Pancreas (tissue), 10 donors: Measurements from ENCODE around the gene SSR1. TPM values are rescaled to one million over a fixed set of nuclear protein-coding genes. Genes with fewer than 3 reads are reported as not detected.

ENCODE experiments used
- ATAC-seq, 4 donors: fragments of 200-7000 bp; cut with Tn5 transposase; one replicate each; pipeline versions ENCODE4 v1.8.0 to v1.9.1; 2020; ENCODE audit warnings: mild to moderate bottlenecking in 4 of 4, moderate library complexity in 4 of 4
- DNase-seq, 6 donors: peaks; one replicate each; pipeline ENCODE4 v3.0.0-alpha.2; 2020
- FAIRE-seq: peaks from 2 replicates; lab custom pipeline; 2012; peaks lifted over from hg19 to GRCh38; lab: Jason Lieb, UNC
- H3K27ac ChIP-seq, 4 donors: fragments of 200-600 bp; sonication (generic); 1 replicate in 3 of 4; 2 replicates in 1 of 4; pipeline versions ENCODE4 v1.5.0 to v1.8.0; 2020
- H3K27me3 ChIP-seq, 4 donors: fragments of 200-600 bp; one replicate each; pipeline ENCODE4 v1.8.0; 2021
- H3K36me3 ChIP-seq, 3 donors: fragments of 200-600 bp; sonication (generic) in 1 of 3; one replicate each; pipeline versions ENCODE4 v1.5.0 to v1.8.0; 2020 to 2021
- H3K4me1 ChIP-seq, 3 donors: fragments of 200-600 bp; one replicate each; pipeline ENCODE4 v1.8.0; 2021
- H3K4me3 ChIP-seq, 4 donors: fragments of 200-600 bp; sonication (generic) in 2 of 4; one replicate each; pipeline versions ENCODE4 v1.5.0 to v1.8.0; 2020 to 2021
- H3K9me3 ChIP-seq, 4 donors: fragments of 200-600 bp; one replicate each; pipeline ENCODE4 v1.8.0; 2021
- CTCF ChIP-seq, 4 donors: fragments of 200-600 bp; sonication (generic) in 3 of 4; IDR thresholded peaks; one replicate each; pipeline versions ENCODE4 v1.5.0 to v1.8.0; 2021; ENCODE audit warnings: antibody characterized with exemption in 4 of 4
- WGBS, 2 donors: extraction: QIAGEN DNeasy Blood & Tissue Kit; methylation state at CpG; one replicate each; pipeline ENCODE4 v1.1.7; 2013; 5-methylcytosine and 5-hydroxymethylcytosine counted together
- intact Hi-C, 3 donors: fragments of 100-400 bp; cut with DNase I; formaldehyde crosslinking; loops; one replicate each; pipeline versions ENCODE4 v1.11.1 to v1.14.2; 2022
- polyA plus RNA-seq, 2 donors: library from polyadenylated mRNA; stranded (reverse); fragments of 200-250 nt; gene quantifications; one replicate each; pipeline ENCODE4 v1.2.3, GENCODE V29; 2013
- total RNA-seq, 6 donors: library from RNA; stranded (reverse); fragmentation: NEBNext Ultra II Directional in 4 of 6; extraction: Animal tissue kit (Norgen Biotek cat#: 25700) in 4 of 6; gene quantifications; one replicate each; pipeline versions ENCODE4 v1.2.1 to v1.2.4, GENCODE V29; 2021 to 2023
- donor health status: healthy with polysubstance abuse.
- donor health status: DM: no; HTN: no; CAD: no; lungs with moderate emphysema.
- donor health status: DM: no; HTN: no; CAD: no.
- donor health status: control.
- donor health status: control.
- donor health status: Bipolar disorder and iron deficiency.
- donor health status: DM: yes; HTN: yes; CAD: no.
- donor health status: DM: no; HTN: no; CAD: no.
- donor health status: DM: no; HTN: no; CAD: no.
- donor health status: DM: yes; HTN: yes; CAD: no.

SSR1 gene
- total and polyA plus RNA-seq, 8 donors: 11.5 to 138 (median 79.6) TPM

- intact Hi-C loops: no loop called here
- no peaks in the 10 kb centered on the region for H3K27me3 ChIP-seq
- WGBS, 2 donors: 55 to 64% methylated on average over 13 of the region's 13 CpGs
- no peak for TF ChIP-seq CTCF (IDR thresholded peaks at IDR 0.05)
- peaks cover 5 to 9% (median 6%) of the 10 kb centered on the region in 3 donors for H3K4me1 ChIP-seq
- H3K27ac ChIP-seq: peak overlapping the region; percentile 64 to 86 (median 76)
- ATAC-seq: peak; percentile 11 to 20 (median 15)
- DNase-seq: peak in 2 of 6 donors; percentile 20 to 28
- H3K9me3 ChIP-seq: no peaks in the 10 kb centered on the region
- H3K36me3 ChIP-seq: no peaks in the 10 kb centered on the region
- FAIRE-seq: no peak
- H3K4me3 ChIP-seq: peak overlapping the region; percentile 39 to 51 (median 49)
Observed at GRCh38 chr6:7260291-7261031, 52.5 kb downstream of the SSR1 start.

- FAIRE-seq: no peak
- Histone ChIP-seq H3K4me3 (no peak overlapping the region), H3K4me1 (peaks cover 5 to 9% (median 6%) of the 10 kb centered on the region in 3 donors), H3K36me3 (no peaks in the 10 kb centered on the region), H3K27ac (no peak overlapping the region), H3K27me3 (no peaks in the 10 kb centered on the region), H3K9me3 (no peaks in the 10 kb centered on the region)
- no peak for ATAC-seq
- no peak for TF ChIP-seq CTCF (IDR thresholded peaks at IDR 0.05)
- intact Hi-C loops: no loop called here
- peak in 2 of 6 donors; percentile 32 to 65 for DNase-seq
- 59 to 65% methylated on average over 9 of the region's 9 CpGs for WGBS, 2 donors
Observed at GRCh38 chr6:7258231-7258763, 54.7 kb downstream of the SSR1 start.

GRCh38 chr6:7257521-7258230 lies 55.3 kb downstream of the SSR1 start:
- WGBS, 2 donors: 95 to 96% methylated on average over 18 of the region's 18 CpGs
- Histone ChIP-seq H3K4me3 (no peak overlapping the region), H3K9me3 (no peaks in the 10 kb centered on the region), H3K27ac (no peak overlapping the region), H3K4me1 (peaks cover 5 to 9% (median 6%) of the 10 kb centered on the region in 3 donors), H3K36me3 (no peaks in the 10 kb centered on the region), H3K27me3 (no peaks in the 10 kb centered on the region)
- ATAC-seq: no peak
- DNase-seq: peak in 2 of 6 donors; percentile 35 to 49
- no peak for FAIRE-seq
- intact Hi-C loops: no loop called here
- no peak for TF ChIP-seq CTCF (IDR thresholded peaks at IDR 0.05)

GRCh38 chr6:7256785-7257184 lies 56.2 kb downstream of the SSR1 start:
- no peak for DNase-seq
- Histone ChIP-seq H3K27me3 (no peaks in the 10 kb centered on the region), H3K4me1 (peaks cover 1 to 6% (median 4%) of the 10 kb centered on the region in 3 donors), H3K27ac (no peak overlapping the region), H3K9me3 (no peaks in the 10 kb centered on the region), H3K4me3 (no peak overlapping the region), H3K36me3 (peaks cover 0 to 8% (median 0%) of the 10 kb centered on the region in 3 donors)
- no peak for ATAC-seq
- no peak for FAIRE-seq
- WGBS, 2 donors: 94 to 99% methylated on average over 4 of the region's 4 CpGs
- no peak for TF ChIP-seq CTCF (IDR thresholded peaks at IDR 0.05)
- intact Hi-C loops: no loop called here
